DND-41 (cell line): ENCODE results near the gene CALML4.

Experiments used
- ATAC-seq: fragments of 200-7000 bp; cut with Tn5 transposase; 3 replicates; pipeline ENCODE4 v1.9.1; 2021; ENCODE audit warnings: low read depth; ENCODE audit not compliant: insufficient read depth
- DNase-seq: peaks from one replicate; pipeline ENCODE4 v3.0.0-alpha.2; 2020
- H2AFZ ChIP-seq: 2 replicates; pipeline ENCODE4 v1.6.0; 2012; ENCODE audit warnings: low read depth, low read length
- H3K27ac ChIP-seq: 2 replicates; pipeline ENCODE4 v1.5.1; 2012; ENCODE audit warnings: low read length, inconsistent platforms
- H3K27me3 ChIP-seq: fragments of 200-600 bp; sonication (generic); 2 replicates; pipeline ENCODE4 v1.6.0; 2012; ENCODE audit warnings: low read length, mild to moderate bottlenecking, inconsistent platforms; ENCODE audit not compliant: insufficient read depth, poor library complexity
- H3K36me3 ChIP-seq: 2 replicates; pipeline ENCODE4 v1.5.1; 2012; ENCODE audit warnings: low read length, inconsistent platforms; ENCODE audit not compliant: insufficient read depth
- H3K4me1 ChIP-seq: 2 replicates; pipeline ENCODE4 v1.5.1; 2012; ENCODE audit warnings: mild to moderate bottlenecking, low read length; ENCODE audit not compliant: insufficient read depth
- H3K4me2 ChIP-seq: 2 replicates; pipeline ENCODE4 v1.6.0; 2012; ENCODE audit warnings: mild to moderate bottlenecking, moderate library complexity, low read length, inconsistent platforms; ENCODE audit not compliant: insufficient read depth
- H3K4me3 ChIP-seq, 2 experiments: fragments of 200-600 bp in 1 of 2; shearing (Covaris generic) in 1 of 2; 2 replicates each; pipeline ENCODE4 v1.5.1; 2012 to 2016; ENCODE audit warnings: inconsistent platforms in 2 of 2, low read length in 2 of 2, mild to moderate bottlenecking in 2 of 2, low read depth in 1 of 2, moderate library complexity in 1 of 2
- H3K79me2 ChIP-seq: 2 replicates; pipeline ENCODE4 v1.6.0; 2012; ENCODE audit warnings: low read length, inconsistent platforms; ENCODE audit not compliant: insufficient read depth
- H3K9ac ChIP-seq: 2 replicates; pipeline ENCODE4 v1.6.0; 2012; ENCODE audit warnings: low read depth, mild to moderate bottlenecking, inconsistent platforms, low read length, moderate library complexity
- H3K9me3 ChIP-seq: 2 replicates; pipeline ENCODE4 v1.5.1; 2012; ENCODE audit warnings: low read length, moderate library complexity, mild to moderate bottlenecking, inconsistent platforms; ENCODE audit not compliant: insufficient read depth, severe bottlenecking
- H4K20me1 ChIP-seq: 2 replicates; pipeline ENCODE4 v1.6.0; 2012; ENCODE audit warnings: low read length; ENCODE audit not compliant: insufficient read depth
- CTCF ChIP-seq: IDR thresholded peaks from 2 replicates; pipeline ENCODE4 v1.5.1; 2012; ENCODE audit warnings: borderline replicate concordance, low read length, moderate library complexity, mild to moderate bottlenecking; ENCODE audit not compliant: poor library complexity, severe bottlenecking; ENCODE audit errors: extremely low read depth
- EZH2 ChIP-seq: IDR thresholded peaks from 3 replicates; pipeline ENCODE4 v1.6.1; 2012; ENCODE audit warnings: borderline replicate concordance, low read depth, mild to moderate bottlenecking, moderate library complexity, low read length, inconsistent platforms; ENCODE audit not compliant: severe bottlenecking

CALML4 gene

GRCh38 chr15:68211656-68212320, 6.7 kb upstream of the CALML4 start:
- H3K4me1 ChIP-seq: no peaks in the 10 kb centered on the region
- peaks cover 53% of the 10 kb centered on the region for H3K79me2 ChIP-seq
- H3K9me3 ChIP-seq: no peaks in the 10 kb centered on the region
- no peaks in the 10 kb centered on the region for H3K27me3 ChIP-seq
- peaks cover 58% of the 10 kb centered on the region for H4K20me1 ChIP-seq
- peaks cover 63% of the 10 kb centered on the region for H3K36me3 ChIP-seq
- no peak overlapping the region for H3K4me2 ChIP-seq
- DNase-seq (no peak), ATAC-seq (no peak)
- no peak for TF ChIP-seq CTCF
- no peak for TF ChIP-seq EZH2
- H3K4me3 ChIP-seq: no peak overlapping the region
- no peak overlapping the region for H2AFZ ChIP-seq
- H3K9ac ChIP-seq: no peak overlapping the region
- no peak overlapping the region for H3K27ac ChIP-seq

- Histone ChIP-seq H3K4me3 (no peak overlapping the region), H3K27ac (no peak overlapping the region), H3K4me2 (no peak overlapping the region), H3K27me3 (no peaks in the 10 kb centered on the region), H4K20me1 (peaks cover 57% of the 10 kb centered on the region), H3K9ac (no peak overlapping the region), H3K4me1 (no peaks in the 10 kb centered on the region), H3K36me3 (peaks cover 58% of the 10 kb centered on the region), H3K9me3 (no peaks in the 10 kb centered on the region), H3K79me2 (peaks cover 46% of the 10 kb centered on the region), H2AFZ (no peak overlapping the region)
- ATAC-seq (peak; percentile 77), DNase-seq (peak; percentile 56)
- TF ChIP-seq EZH2 (no peak), CTCF (peak; percentile 74)
Measured at GRCh38 chr15:68210821-68211655, 5.9 kb upstream of the CALML4 start.

GRCh38 chr15:68210409-68210756, 5.3 kb upstream of the CALML4 start:
- ATAC-seq: no peak
- DNase-seq: no peak
- no peak for TF ChIP-seq CTCF
- TF ChIP-seq EZH2: no peak
- H2AFZ ChIP-seq: no peak overlapping the region
- H4K20me1 ChIP-seq: peaks cover 55% of the 10 kb centered on the region
- no peak overlapping the region for H3K4me3 ChIP-seq
- H3K27me3 ChIP-seq: no peaks in the 10 kb centered on the region
- H3K4me2 ChIP-seq: no peak overlapping the region
- no peak overlapping the region for H3K27ac ChIP-seq
- no peaks in the 10 kb centered on the region for H3K4me1 ChIP-seq
- H3K9me3 ChIP-seq: no peaks in the 10 kb centered on the region
- H3K36me3 ChIP-seq: peaks cover 54% of the 10 kb centered on the region
- peaks cover 39% of the 10 kb centered on the region for H3K79me2 ChIP-seq
- H3K9ac ChIP-seq: no peak overlapping the region
